ENCODE measurements around the gene NEXN. TPM values are rescaled to one million over a fixed set of nuclear protein-coding genes. Genes with fewer than 3 reads are reported as not detected.

Gene NEXN
- total RNA-seq, 1 experiment from 2014 or later = 1.4 TPM

DNA sequence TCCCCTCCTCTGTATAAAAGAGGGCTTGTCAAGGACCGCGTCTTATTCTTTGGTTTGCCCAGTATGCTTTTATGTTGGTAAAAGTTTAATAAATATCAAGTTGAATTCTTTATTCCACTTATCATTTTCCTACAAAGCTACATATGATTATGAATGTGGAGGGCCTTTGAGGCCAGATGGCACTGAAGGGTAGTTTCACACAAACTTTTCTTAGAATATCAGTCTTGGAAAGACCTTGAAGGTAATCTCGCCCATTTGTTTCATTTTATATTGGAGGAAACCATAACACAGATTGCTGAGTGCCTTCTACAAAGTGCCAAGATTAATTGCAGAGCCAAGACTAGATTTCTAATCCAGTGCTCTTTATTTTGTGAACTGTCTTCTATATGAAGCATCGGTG is 96.2 kb downstream of the NEXN start (continued):
- TF ChIP-seq, protein P1, sequence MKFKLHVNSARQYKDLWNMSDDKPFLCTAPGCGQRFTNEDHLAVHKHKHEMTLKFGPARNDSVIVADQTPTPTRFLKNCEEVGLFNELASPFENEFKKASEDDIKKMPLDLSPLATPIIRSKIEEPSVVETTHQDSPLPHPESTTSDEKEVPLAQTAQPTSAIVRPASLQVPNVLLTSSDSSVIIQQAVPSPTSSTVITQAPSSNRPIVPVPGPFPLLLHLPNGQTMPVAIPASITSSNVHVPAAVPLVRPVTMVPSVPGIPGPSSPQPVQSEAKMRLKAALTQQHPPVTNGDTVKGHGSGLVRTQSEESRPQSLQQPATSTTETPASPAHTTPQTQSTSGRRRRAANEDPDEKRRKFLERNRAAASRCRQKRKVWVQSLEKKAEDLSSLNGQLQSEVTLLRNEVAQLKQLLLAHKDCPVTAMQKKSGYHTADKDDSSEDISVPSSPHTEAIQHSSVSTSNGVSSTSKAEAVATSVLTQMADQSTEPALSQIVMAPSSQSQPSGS (CRISPR knock-in tag; IDR thresholded peaks at IDR 0.05; ENCODE audit: borderline replicate concordance, low read depth) = no peak
- no peak for TF ChIP-seq ZNF121 (CRISPR knock-in tag; IDR thresholded peaks at IDR 0.05)
- TF ChIP-seq IRF2 (CRISPR knock-in tag; IDR thresholded peaks at IDR 0.05; ENCODE audit: borderline replicate concordance, low read depth) = no peak
- TF ChIP-seq, protein P2, sequence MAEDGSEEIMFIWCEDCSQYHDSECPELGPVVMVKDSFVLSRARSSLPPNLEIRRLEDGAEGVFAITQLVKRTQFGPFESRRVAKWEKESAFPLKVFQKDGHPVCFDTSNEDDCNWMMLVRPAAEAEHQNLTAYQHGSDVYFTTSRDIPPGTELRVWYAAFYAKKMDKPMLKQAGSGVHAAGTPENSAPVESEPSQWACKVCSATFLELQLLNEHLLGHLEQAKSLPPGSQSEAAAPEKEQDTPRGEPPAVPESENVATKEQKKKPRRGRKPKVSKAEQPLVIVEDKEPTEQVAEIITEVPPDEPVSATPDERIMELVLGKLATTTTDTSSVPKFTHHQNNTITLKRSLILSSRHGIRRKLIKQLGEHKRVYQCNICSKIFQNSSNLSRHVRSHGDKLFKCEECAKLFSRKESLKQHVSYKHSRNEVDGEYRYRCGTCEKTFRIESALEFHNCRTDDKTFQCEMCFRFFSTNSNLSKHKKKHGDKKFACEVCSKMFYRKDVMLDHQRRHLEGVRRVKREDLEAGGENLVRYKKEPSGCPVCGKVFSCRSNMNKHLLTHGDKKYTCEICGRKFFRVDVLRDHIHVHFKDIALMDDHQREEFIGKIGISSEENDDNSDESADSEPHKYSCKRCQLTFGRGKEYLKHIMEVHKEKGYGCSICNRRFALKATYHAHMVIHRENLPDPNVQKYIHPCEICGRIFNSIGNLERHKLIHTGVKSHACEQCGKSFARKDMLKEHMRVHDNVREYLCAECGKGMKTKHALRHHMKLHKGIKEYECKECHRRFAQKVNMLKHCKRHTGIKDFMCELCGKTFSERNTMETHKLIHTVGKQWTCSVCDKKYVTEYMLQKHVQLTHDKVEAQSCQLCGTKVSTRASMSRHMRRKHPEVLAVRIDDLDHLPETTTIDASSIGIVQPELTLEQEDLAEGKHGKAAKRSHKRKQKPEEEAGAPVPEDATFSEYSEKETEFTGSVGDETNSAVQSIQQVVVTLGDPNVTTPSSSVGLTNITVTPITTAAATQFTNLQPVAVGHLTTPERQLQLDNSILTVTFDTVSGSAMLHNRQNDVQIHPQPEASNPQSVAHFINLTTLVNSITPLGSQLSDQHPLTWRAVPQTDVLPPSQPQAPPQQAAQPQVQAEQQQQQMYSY (CRISPR knock-in tag; IDR thresholded peaks at IDR 0.05) = no peak
- no peak for TF ChIP-seq RELA (CRISPR knock-in tag; IDR thresholded peaks at IDR 0.05; ENCODE audit: borderline replicate concordance)
- TF ChIP-seq, protein P3, sequence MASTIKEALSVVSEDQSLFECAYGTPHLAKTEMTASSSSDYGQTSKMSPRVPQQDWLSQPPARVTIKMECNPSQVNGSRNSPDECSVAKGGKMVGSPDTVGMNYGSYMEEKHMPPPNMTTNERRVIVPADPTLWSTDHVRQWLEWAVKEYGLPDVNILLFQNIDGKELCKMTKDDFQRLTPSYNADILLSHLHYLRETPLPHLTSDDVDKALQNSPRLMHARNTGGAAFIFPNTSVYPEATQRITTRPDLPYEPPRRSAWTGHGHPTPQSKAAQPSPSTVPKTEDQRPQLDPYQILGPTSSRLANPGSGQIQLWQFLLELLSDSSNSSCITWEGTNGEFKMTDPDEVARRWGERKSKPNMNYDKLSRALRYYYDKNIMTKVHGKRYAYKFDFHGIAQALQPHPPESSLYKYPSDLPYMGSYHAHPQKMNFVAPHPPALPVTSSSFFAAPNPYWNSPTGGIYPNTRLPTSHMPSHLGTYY (CRISPR knock-in tag; IDR thresholded peaks at IDR 0.05) = no peak
- TF ChIP-seq, protein P4, sequence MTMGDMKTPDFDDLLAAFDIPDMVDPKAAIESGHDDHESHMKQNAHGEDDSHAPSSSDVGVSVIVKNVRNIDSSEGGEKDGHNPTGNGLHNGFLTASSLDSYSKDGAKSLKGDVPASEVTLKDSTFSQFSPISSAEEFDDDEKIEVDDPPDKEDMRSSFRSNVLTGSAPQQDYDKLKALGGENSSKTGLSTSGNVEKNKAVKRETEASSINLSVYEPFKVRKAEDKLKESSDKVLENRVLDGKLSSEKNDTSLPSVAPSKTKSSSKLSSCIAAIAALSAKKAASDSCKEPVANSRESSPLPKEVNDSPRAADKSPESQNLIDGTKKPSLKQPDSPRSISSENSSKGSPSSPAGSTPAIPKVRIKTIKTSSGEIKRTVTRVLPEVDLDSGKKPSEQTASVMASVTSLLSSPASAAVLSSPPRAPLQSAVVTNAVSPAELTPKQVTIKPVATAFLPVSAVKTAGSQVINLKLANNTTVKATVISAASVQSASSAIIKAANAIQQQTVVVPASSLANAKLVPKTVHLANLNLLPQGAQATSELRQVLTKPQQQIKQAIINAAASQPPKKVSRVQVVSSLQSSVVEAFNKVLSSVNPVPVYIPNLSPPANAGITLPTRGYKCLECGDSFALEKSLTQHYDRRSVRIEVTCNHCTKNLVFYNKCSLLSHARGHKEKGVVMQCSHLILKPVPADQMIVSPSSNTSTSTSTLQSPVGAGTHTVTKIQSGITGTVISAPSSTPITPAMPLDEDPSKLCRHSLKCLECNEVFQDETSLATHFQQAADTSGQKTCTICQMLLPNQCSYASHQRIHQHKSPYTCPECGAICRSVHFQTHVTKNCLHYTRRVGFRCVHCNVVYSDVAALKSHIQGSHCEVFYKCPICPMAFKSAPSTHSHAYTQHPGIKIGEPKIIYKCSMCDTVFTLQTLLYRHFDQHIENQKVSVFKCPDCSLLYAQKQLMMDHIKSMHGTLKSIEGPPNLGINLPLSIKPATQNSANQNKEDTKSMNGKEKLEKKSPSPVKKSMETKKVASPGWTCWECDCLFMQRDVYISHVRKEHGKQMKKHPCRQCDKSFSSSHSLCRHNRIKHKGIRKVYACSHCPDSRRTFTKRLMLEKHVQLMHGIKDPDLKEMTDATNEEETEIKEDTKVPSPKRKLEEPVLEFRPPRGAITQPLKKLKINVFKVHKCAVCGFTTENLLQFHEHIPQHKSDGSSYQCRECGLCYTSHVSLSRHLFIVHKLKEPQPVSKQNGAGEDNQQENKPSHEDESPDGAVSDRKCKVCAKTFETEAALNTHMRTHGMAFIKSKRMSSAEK (CRISPR knock-in tag; IDR thresholded peaks at IDR 0.05; ENCODE audit: borderline replicate concordance) = no peak

DNA sequence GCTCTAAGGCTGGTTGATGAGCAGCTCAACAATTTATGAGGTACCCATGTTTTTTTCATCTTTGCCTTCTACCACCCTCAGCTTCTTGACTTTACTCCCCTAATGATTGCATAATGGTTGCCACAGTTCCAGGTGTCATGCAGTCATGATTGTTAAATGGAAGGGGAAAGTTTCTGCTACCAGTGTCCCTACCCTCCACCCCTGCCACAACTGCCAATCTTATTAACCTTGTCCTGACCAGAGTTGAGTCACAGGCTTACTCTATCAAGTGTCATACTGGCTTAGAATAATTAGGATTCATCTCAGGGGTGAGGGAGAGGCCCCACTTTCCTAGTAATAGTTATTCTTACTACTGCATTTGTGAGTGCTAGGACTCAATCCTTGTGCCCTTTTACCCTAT is 98.4 kb downstream of the NEXN start:
- Mint-ChIP-seq H3K27me3 (ENCODE audit: low read depth) (no peaks in the 10 kb centered on the region), H3K27ac (no peak overlapping the region), H3K9me3 (no peaks in the 10 kb centered on the region), H3K4me1 (peaks cover 56% of the 10 kb centered on the region), H3K4me3 (no peak overlapping the region), H3K36me3 (no peaks in the 10 kb centered on the region)
- ChIA-PET POLR2A (no interaction called here), CTCF (no interaction called here)
- no peak for DNase-seq (ENCODE audit: low spot score)
- ATAC-seq = no peak
- no peak for TF ChIP-seq SOX15 (CRISPR knock-in tag; IDR thresholded peaks at IDR 0.05)
- TF ChIP-seq, protein P5, sequence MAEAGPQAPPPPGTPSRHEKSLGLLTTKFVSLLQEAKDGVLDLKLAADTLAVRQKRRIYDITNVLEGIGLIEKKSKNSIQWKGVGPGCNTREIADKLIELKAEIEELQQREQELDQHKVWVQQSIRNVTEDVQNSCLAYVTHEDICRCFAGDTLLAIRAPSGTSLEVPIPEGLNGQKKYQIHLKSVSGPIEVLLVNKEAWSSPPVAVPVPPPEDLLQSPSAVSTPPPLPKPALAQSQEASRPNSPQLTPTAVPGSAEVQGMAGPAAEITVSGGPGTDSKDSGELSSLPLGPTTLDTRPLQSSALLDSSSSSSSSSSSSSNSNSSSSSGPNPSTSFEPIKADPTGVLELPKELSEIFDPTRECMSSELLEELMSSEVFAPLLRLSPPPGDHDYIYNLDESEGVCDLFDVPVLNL (CRISPR knock-in tag; IDR thresholded peaks at IDR 0.05; ENCODE audit: borderline replicate concordance, low read depth) = no peak
- TF ChIP-seq JUN (CRISPR knock-in tag; IDR thresholded peaks at IDR 0.05) = no peak
- TF ChIP-seq JAZF1 (CRISPR knock-in tag; IDR thresholded peaks at IDR 0.05) = no peak
- no peak for TF ChIP-seq SMAD3 (CRISPR knock-in tag; IDR thresholded peaks at IDR 0.05; ENCODE audit: borderline replicate concordance)
- TF ChIP-seq, protein P6, sequence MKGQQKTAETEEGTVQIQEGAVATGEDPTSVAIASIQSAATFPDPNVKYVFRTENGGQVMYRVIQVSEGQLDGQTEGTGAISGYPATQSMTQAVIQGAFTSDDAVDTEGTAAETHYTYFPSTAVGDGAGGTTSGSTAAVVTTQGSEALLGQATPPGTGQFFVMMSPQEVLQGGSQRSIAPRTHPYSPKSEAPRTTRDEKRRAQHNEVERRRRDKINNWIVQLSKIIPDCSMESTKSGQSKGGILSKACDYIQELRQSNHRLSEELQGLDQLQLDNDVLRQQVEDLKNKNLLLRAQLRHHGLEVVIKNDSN (CRISPR knock-in tag; IDR thresholded peaks at IDR 0.05) = no peak
- TF ChIP-seq ETV6 (CRISPR knock-in tag; IDR thresholded peaks at IDR 0.05) = no peak
- no peak for TF ChIP-seq RORB (CRISPR knock-in tag; IDR thresholded peaks at IDR 0.05)
